ENCODE measurements around the gene LY6G5B. TPM values are rescaled to one million over a fixed set of nuclear protein-coding genes. Genes with fewer than 3 reads are reported as not detected.
A peak's percentile ranks its signal among the peaks of the same experiment; 100 is the strongest.

Gene LY6G5B
- total RNA-seq, 2 experiments from 2014 or later: 16.7 to 17.2 TPM

DNA sequence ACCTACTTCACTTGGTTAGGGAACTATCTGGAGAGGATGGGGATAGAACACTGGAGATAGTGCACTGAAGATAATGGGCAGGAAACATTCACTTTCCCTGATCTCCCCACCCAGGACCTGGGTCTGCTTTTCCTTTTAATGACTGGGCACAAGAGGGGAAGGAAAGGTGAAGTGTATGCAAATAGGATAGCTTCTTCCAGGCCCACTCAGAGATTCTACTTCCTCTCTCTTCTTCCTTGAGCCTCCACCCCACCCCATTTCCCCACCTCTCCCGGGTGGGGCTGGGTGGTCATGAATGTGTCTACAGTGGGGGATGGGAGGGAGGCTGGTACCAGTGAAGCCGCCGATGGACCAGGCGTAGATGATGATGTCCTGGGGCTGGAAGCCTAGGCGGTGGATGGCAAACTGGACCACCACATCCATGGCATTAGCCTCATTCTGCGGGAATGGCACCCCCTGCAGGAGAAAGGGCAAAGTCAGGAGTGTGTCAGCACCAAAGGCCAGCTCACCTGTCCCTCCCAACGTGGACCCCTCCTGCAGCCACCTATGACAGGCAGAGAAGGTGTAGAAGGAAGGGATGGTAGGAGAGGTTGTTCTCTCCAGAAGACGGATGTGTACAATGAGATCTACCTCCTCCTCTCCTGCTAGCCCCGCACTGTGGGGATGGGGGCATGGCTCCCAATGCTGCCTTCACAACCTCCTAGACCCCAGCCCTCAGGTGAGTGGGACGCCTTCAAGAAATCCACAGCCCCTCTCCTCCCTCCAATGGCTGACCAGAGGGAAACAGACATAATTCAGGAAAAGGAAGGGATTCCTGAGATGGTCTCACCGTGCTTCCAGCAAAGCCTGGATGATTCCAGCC lies 19.7 kb downstream of the LY6G5B start:
- peaks cover 3% of the 10 kb centered on the region for H3K4me1 Mint-ChIP-seq
- H3K27ac Mint-ChIP-seq: no peak overlapping the region
- CTCF ChIA-PET: interaction anchor here (0.6 to 1.6 kb wide), 6 partner anchors 8 to 212 kb away, joined by 3 to 7 read pairs (median 4); partner anchors contain the start of genes CLIC1 and LY6G5C
- no peak overlapping the region for H3K4me3 Mint-ChIP-seq
- H3K36me3 Mint-ChIP-seq (ENCODE audit: low read depth): peaks cover 46% of the 10 kb centered on the region
- no peaks in the 10 kb centered on the region for H3K9me3 Mint-ChIP-seq
- DNase-seq: no peak
- H3K27me3 Mint-ChIP-seq: no peaks in the 10 kb centered on the region
- POLR2A ChIA-PET: interaction anchor here (1.0 to 4.1 kb wide), 3 partner anchors 8 to 17 kb away, joined by 4 to 15 read pairs (median 4); partner anchors contain the start of genes ABHD16A and LY6G5C

DNA sequence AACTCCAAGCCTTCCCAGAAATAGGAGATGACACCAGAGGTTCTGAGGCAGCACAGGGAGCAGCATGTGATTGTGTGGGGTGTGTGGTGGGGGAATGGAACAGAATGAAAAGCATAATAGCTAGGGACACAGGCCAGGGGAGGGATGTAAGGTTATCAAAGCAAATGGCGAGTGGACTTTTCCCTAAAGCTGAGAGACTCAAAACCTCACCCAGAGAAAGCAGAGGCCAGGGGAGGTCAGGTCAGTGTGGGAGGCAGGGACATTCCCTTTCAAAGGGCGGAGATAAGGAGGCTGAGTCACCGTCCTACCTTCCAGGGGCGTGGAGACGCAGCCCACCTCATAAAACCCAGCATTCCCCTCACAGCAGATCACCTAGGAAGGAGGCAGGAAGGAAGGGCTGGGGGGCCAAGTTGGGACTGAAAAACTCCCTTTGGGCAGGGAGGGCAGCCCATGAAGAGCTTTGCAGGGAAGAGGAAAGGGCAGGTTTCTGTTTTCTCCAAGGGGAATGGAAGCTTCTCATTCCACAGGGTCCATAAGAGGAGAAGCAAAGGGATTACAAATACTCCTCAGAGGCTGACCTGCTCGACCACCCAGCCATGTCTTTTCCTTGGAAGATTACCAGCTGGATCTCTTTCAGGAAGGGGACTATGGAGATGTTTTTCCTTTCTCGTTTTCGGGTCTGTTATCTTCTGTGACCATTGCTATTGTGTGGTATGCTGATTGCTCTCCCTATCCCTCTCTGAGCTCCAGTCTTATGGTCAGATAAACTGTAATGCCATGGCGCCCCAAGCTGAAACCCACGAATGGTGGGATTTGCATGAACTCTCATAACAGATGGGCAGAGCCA lies 20.7 kb downstream of the LY6G5B start:
- Mint-ChIP-seq H3K36me3 (ENCODE audit: low read depth) (peaks cover 51% of the 10 kb centered on the region), H3K9me3 (no peaks in the 10 kb centered on the region), H3K4me1 (peaks cover 3% of the 10 kb centered on the region), H3K4me3 (no peak overlapping the region), H3K27ac (peak overlapping the region; percentile 9), H3K27me3 (no peaks in the 10 kb centered on the region)
- POLR2A ChIA-PET: interaction anchor here (1.0 to 4.1 kb wide), 5 partner anchors 9 to 49 kb away, joined by 3 to 15 read pairs (median 4); partner anchors contain the start of genes ABHD16A, LY6G5C and MSH5
- CTCF ChIA-PET: interaction anchor here (0.6 to 1.6 kb wide), 6 partner anchors 9 to 211 kb away, joined by 3 to 7 read pairs (median 4); partner anchors contain the start of genes CLIC1 and LY6G5C
- no peak for DNase-seq

DNA sequence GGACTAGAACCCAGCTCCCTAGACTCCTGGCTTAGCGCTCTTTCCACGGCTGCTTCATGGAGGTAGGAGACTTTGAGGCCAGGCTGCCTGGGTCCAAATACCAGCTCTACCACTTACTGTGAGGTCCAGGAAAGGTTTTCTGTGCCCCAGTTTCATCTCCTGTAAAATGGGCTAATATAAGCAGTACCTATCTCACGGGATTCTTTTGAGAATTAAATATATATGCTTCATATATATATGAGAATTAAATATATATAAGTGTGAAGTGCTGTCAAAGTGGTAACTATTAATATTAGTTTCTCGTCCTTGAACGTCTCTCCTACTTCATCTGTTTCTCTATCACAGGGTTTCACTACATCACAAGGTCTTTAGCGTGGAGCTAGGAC lies 21.3 kb downstream of the LY6G5B start:
- Mint-ChIP-seq H3K9me3 (no peaks in the 10 kb centered on the region), H3K4me3 (no peak overlapping the region), H3K36me3 (ENCODE audit: low read depth) (peaks cover 50% of the 10 kb centered on the region), H3K27ac (no peak overlapping the region), H3K4me1 (peaks cover 3% of the 10 kb centered on the region), H3K27me3 (no peaks in the 10 kb centered on the region)
- ChIA-PET POLR2A (interaction anchor here (1.2 to 4.1 kb wide), 4 partner anchors 10 to 49 kb away, joined by 3 to 15 read pairs (median 4); partner anchors contain the start of genes ABHD16A, LY6G5C and MSH5), CTCF (interaction anchor here (0.7 to 1.6 kb wide), 2 partner anchors 10 to 46 kb away, joined by 4 to 7 read pairs; partner anchors contain the start of gene LY6G5C)
- DNase-seq: no peak

DNA sequence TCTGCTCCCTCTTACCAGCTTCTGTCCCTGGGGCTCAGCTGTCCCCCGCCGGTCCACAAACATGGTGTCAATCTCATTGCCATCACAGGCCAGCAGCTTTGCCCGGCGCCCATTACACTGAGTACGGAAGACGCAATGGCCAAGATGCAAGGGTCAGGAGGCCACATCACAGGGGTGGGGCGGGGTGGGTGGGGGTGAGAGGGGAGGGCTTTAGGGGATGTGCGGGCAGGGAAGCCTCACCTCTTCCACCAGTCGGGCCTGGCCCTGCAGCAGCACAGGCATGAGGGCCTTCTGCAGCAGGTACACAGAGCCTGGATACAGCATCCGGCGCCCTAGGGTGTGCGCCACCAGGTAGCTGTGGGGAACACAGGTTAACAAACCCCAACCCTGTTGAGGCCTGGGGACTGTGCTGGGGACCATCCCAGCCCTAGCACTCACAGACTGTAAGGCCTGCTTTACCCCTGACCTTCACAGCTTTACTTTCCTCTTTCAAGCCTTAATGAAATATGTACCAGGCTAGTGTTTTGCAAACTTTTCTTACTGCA lies 21.9 kb downstream of the LY6G5B start:
- H3K9me3 Mint-ChIP-seq: no peaks in the 10 kb centered on the region
- ChIA-PET CTCF (no interaction called here), POLR2A (interaction anchor here (1.1 to 4.1 kb wide), 5 partner anchors 10 to 87 kb away, joined by 3 to 15 read pairs (median 4); partner anchors contain the start of genes ABHD16A and MSH5)
- peaks cover 49% of the 10 kb centered on the region for H3K36me3 Mint-ChIP-seq (ENCODE audit: low read depth)
- peaks cover 3% of the 10 kb centered on the region for H3K4me1 Mint-ChIP-seq
- H3K27ac Mint-ChIP-seq: no peak overlapping the region
- DNase-seq: no peak
- H3K4me3 Mint-ChIP-seq: no peak overlapping the region
- H3K27me3 Mint-ChIP-seq: no peaks in the 10 kb centered on the region

DNA sequence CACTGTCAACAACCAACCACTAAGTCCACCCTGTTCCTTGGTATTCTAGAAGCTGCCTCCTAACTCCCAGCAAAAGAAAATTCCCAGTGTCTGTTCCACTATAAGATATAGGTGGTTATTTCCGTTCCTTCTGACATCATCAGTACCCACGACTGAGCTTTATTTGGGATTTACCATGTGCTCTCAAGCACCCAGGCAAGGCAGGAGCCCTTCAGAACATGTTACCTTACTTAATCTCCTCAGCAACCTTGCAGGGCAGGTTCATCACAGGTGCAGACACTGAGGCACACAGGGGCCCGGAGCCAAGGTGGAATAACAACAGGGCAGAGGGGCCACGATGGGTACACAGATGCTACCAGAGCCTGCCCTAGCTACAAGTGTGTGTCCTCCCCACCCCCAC lies 22.6 kb downstream of the LY6G5B start:
- Mint-ChIP-seq H3K9me3 (no peaks in the 10 kb centered on the region), H3K4me3 (no peak overlapping the region), H3K36me3 (ENCODE audit: low read depth) (peaks cover 55% of the 10 kb centered on the region), H3K4me1 (peaks cover 7% of the 10 kb centered on the region), H3K27ac (no peak overlapping the region), H3K27me3 (no peaks in the 10 kb centered on the region)
- CTCF ChIA-PET: no interaction called here
- POLR2A ChIA-PET: interaction anchor here (1.1 to 4.1 kb wide), 4 partner anchors 10 to 86 kb away, joined by 3 to 15 read pairs (median 4); partner anchors contain the start of genes ABHD16A and MSH5
- no peak for DNase-seq

DNA sequence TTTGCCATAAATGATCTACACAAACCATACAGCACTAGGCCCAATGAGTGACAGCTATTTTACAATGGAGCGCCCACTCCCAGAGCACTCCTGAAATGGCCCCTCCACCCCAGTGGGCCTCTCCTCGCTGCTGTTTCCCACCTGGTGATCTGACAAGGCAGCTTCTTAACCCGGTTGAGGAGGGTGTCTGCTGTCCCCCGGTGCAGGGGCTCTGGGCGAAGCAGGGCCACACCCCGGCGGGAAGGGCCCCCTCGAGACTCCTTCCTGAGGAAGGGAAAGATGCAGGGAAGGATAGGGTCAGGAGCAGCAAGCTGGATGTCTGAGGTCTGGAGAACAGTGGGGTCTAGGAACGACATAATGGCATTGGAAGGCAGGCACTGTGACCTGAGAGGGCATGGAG lies 23.1 kb downstream of the LY6G5B start:
- POLR2A ChIA-PET: interaction anchor here (1.3 to 4.1 kb wide), 2 partner anchors 10 to 11 kb away, joined by 3 to 15 read pairs; partner anchors contain the start of gene ABHD16A
- H3K27ac Mint-ChIP-seq: no peak overlapping the region
- CTCF ChIA-PET: no interaction called here

DNA sequence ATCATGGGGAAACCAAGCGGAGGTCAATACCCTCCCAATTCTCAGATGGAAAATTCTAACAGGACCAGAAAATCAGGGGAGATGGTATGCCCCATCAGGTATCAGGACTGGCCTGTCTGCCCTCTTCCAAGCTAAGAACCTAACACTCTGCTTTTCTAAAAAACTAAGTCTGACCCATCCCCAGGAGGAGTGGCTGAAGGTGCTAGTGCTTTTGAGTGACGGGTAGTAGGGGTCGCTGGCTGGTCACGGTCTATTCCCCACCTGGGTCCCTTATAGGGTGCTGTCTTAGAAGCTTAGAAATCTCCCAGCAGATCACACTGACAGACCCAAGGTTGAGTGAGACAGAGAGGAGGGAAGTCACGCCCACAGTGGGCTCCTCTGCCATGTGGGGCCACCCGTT lies 23.8 kb downstream of the LY6G5B start:
- Mint-ChIP-seq H3K4me3 (no peak overlapping the region), H3K27ac (no peak overlapping the region), H3K27me3 (no peaks in the 10 kb centered on the region), H3K36me3 (ENCODE audit: low read depth) (peaks cover 55% of the 10 kb centered on the region), H3K4me1 (peaks cover 15% of the 10 kb centered on the region), H3K9me3 (no peaks in the 10 kb centered on the region)
- ChIA-PET POLR2A (interaction anchor here (1.9 kb wide), 2 partner anchors 15 to 45 kb away, joined by 4 to 8 read pairs; no protein-coding TSS in a partner anchor), CTCF (interaction anchor here (0.9 kb wide), 1 partner anchor 12 kb away, joined by 3 read pairs; no protein-coding TSS in a partner anchor)
- DNase-seq: no peak

More for the DNA sequence above, 23.1 kb downstream of the LY6G5B start:
- Mint-ChIP-seq H3K4me1 (peaks cover 12% of the 10 kb centered on the region), H3K4me3 (no peak overlapping the region), H3K27me3 (no peaks in the 10 kb centered on the region), H3K9me3 (no peaks in the 10 kb centered on the region), H3K36me3 (ENCODE audit: low read depth) (peaks cover 54% of the 10 kb centered on the region)
- DNase-seq: no peak

DNA sequence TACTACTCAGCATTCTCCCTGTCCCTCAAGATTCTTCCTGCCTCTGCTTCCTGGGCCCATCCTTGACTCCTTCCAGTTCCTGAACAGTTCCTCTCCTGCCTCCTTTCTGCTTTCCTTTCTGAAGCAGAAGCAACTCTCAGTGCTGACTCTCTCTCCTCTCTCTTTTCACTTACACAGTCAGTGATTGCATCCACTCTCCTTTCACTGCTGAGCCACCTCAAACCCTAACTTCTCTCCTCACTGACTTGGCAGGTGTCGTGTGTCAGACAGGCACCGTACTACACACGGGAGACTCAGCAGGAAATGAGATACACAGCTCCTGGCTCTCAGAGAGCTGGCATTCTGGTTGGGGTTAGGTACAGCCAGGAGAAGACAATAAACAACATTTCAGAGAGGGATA lies 27.8 kb downstream of the LY6G5B start:
- POLR2A ChIA-PET: interaction anchor here (0.5 kb wide), 1 partner anchor 189 kb away, joined by 3 read pairs; no protein-coding TSS in a partner anchor
- Mint-ChIP-seq H3K4me3 (no peak overlapping the region), H3K4me1 (peaks cover 35% of the 10 kb centered on the region), H3K27me3 (no peaks in the 10 kb centered on the region), H3K27ac (peak overlapping the region; percentile 22), H3K9me3 (no peaks in the 10 kb centered on the region), H3K36me3 (ENCODE audit: low read depth) (peaks cover 53% of the 10 kb centered on the region)
- CTCF ChIA-PET: interaction anchor here (1.4 kb wide), 1 partner anchor 41 kb away, joined by 5 read pairs; no protein-coding TSS in a partner anchor
- no peak for DNase-seq

DNA sequence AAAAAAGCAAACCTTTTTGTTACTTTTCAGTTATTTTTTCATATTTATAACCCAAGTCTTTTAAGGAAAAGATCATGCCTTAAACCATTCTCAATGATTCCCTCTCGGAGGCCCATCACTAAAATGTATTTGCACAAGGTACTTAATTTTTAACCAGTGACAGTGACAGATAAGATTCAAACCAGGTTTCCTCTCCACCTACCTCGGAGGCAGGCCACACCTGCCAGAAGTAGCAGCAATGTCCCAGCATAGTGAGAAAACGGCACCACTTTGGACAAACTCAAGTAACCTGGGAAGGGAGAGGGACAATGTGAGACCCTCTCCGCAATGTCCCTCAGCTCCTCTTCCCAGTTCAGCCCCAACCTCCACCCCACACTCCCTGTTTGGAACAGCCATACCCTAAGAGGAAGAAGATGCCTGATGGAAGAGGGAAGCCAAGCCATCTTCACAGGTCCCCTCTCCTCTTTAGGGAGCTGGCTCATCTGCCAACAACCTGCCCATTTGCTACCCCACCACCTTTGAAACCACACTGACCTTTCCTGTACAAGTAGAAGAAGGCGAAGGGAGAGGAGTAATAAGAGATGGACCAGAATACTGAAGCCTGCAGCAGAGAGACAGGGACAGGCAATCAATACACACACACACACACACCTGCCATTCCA lies 31.1 kb downstream of the LY6G5B start:
- Mint-ChIP-seq H3K36me3 (ENCODE audit: low read depth) (peaks cover 30% of the 10 kb centered on the region), H3K27me3 (no peaks in the 10 kb centered on the region), H3K4me1 (peaks cover 43% of the 10 kb centered on the region), H3K27ac (peak overlapping the region; percentile 12), H3K4me3 (peak overlapping the region; percentile 98), H3K9me3 (no peaks in the 10 kb centered on the region)
- CTCF ChIA-PET: interaction anchor here (0.8 kb wide), 1 partner anchor 69 kb away, joined by 3 read pairs; no protein-coding TSS in a partner anchor
- POLR2A ChIA-PET: interaction anchor here (1.2 kb wide), 1 partner anchor 17 kb away, joined by 3 read pairs; no protein-coding TSS in a partner anchor
- no peak for DNase-seq

DNA sequence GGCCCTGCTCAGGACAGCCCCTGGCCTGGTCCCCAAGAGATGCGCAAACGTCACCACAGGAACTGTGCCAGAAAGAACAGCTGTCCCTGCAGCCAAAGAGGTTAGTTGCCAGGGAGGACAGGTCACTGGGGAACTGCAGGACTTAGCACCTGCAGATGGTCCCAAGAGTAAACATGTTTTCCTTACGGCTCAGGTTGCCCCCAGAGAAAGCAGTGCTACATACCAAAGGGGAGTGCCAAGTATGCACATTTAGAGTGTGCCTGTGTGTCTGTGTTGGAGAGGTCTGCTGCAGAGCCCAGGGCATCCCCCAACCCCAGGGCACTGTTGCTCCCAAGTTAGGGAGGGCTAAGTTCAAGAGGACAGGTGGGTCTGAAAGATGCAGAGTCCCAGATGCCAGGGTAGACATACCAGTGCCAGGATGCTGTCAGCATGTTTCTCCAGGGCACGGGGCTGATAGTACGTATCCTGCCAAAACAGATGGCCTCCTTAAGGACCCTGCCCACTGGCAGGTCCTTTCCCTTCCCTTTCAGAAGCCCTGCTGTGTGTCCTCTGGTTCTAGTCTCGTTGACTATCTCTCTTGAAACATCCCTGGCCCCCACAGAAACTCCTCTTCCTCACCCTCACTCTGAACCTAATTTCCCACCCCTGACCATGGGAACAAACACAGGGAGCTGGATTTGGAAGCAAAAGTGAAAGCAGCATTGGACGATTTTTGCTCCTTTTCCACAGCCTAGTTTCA lies 32.1 kb downstream of the LY6G5B start:
- Mint-ChIP-seq H3K27me3 (no peaks in the 10 kb centered on the region), H3K36me3 (ENCODE audit: low read depth) (peaks cover 25% of the 10 kb centered on the region), H3K27ac (peak overlapping the region; percentile 95), H3K4me1 (peaks cover 42% of the 10 kb centered on the region), H3K9me3 (no peaks in the 10 kb centered on the region), H3K4me3 (peak overlapping the region; percentile 98)
- DNase-seq: no peak
- ChIA-PET CTCF (interaction anchor here (0.6 to 2.6 kb wide), 3 partner anchors 37 to 128 kb away, joined by 3 to 18 read pairs (median 4); partner anchors contain the start of gene MSH5), POLR2A (interaction anchor here (0.7 to 3.7 kb wide), 13 partner anchors 10 to 196 kb away, joined by 3 to 73 read pairs (median 7); partner anchors contain the start of genes BAG6, C6orf47, CLIC1 and CSNK2B)

DNA sequence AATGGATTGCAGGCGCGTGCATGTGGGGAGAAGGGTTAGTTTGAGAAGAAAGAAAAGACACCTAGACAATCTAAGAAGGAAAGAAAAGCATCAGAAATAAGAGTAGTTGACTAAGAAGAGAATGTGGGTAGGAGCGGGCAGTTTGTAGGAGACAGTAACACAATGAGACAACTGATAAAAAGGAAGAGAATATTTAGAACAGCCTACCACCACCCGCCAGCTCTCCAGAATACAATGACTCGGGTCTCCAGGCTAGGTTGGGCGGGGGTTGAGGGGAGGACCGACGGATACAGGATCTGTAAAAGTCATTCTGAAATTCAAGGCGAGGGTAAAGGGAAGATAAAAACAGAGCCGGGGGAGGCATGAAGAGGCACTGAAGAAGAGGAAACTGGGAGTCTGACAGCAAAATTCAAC lies 32.6 kb downstream of the LY6G5B start:
- H3K4me1 Mint-ChIP-seq: peaks cover 38% of the 10 kb centered on the region
- DNase-seq: no peak
- ChIA-PET POLR2A (interaction anchor here (0.7 to 3.7 kb wide), 20 partner anchors 9 to 196 kb away, joined by 3 to 73 read pairs (median 4); partner anchors contain the start of genes BAG6, C6orf47, CLIC1 and CSNK2B), CTCF (interaction anchor here (0.6 to 2.6 kb wide), 4 partner anchors 36 to 128 kb away, joined by 3 to 18 read pairs (median 6); partner anchors contain the start of gene MSH5)
- no peaks in the 10 kb centered on the region for H3K9me3 Mint-ChIP-seq
- peaks cover 19% of the 10 kb centered on the region for H3K36me3 Mint-ChIP-seq (ENCODE audit: low read depth)
- no peaks in the 10 kb centered on the region for H3K27me3 Mint-ChIP-seq
- H3K27ac Mint-ChIP-seq: peak overlapping the region; percentile 95
- H3K4me3 Mint-ChIP-seq: peak overlapping the region; percentile 98
